GM18498 (cell line): Measurements from ENCODE around the gene ATG7.
A peak's percentile ranks its signal among the peaks of the same experiment; 100 is the strongest.
"Not testable (repeated sequence)": the region's sequence is repeated elsewhere in the genome, so short reads cannot be mapped to it uniquely, and the experiment has no call there.

Source experiments
- ATAC-seq: cut with Tn5 transposase; IDR thresholded peaks from one replicate; pipeline ENCODE4 v1.9.1; 2021; ENCODE audit warnings: mild to moderate bottlenecking, moderate library complexity; ENCODE audit not compliant: unreplicated experiment

The ATG7 gene

DNA sequence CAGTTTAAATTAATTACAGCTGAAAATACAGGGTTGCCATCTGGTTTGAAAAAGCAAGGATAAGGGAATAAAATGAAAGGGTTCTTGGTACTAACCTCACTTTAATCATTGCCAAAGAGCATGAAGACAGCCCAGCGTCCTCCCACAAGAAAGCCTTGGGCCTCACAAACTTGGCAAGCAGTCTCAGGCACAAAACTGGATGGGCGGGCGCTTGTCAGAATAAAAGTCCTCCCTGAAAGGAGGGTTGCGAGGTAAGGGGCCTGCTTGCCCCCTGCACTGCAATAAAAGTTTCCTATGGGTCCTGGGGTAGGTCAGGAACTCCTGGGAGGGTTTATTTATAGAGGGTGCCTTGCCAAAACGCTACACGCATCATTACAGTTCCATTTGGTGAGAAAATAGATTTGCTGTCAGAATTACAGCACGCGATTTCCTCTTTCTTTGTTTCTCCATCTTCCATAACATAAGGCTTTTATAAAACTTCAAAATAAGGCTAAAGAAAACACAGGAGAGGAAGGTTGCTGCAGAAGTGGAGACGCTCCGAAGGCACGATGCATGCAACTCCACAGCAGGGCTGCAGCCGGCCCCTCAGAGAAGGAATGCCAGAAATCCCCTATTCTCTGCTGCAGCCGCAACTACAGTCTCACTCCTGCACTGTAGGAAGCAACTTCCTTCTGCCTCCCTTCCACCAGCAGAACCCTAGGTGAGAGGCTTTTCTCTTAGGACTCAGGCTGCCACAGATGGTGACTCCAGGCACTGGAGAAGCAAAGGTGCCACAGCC is 310.2 kb downstream of the ATG7 start:
- no peak for ATAC-seq

GRCh38 chr3:11583235-11583634 is 311.0 kb downstream of the ATG7 start:
- no peak for ATAC-seq

DNA sequence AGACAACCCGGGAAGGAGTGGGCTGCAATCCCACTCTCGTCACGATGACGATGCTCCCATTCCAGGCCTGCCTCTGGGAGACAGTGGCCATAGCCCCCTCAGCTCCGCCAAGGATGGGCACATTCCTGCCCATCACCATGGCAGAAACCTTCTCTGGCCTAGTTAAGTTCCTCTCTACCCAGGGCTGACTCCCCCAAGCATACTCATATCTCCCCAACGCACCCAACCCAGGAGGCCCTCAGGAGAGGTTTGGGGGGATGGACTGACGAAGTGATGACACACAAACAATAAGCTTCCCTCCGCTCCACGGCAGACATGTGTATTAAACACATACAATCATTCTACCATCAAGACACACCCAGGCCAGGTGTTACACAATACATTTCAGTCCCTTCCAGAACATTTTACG is 311.4 kb downstream of the ATG7 start:
- no peak for ATAC-seq

DNA sequence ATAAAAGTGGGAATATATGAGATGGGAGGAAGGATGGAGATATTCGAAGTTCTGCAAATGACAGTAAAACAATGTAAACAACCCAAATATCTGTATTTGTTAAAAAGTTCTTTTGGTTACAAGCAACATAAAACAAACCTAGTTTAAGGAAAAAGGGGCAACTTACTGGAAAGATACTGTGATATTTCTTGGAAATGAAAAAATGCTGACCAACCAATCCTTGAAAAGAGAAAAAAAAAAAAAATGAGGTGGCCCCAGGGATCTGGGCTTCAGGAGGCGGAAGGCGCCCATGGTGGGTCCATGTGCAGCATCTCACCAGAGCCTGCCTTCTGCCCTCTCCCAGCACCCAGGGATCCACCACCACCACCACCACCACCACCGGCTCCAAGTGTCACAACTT is 312.4 kb downstream of the ATG7 start:
- ATAC-seq = no peak

- no peak for ATAC-seq
Observed at GRCh38 chr3:11587766-11588165, 315.6 kb downstream of the ATG7 start.

GRCh38 chr3:11588338-11588737 is 316.1 kb downstream of the ATG7 start:
- ATAC-seq = no peak

DNA sequence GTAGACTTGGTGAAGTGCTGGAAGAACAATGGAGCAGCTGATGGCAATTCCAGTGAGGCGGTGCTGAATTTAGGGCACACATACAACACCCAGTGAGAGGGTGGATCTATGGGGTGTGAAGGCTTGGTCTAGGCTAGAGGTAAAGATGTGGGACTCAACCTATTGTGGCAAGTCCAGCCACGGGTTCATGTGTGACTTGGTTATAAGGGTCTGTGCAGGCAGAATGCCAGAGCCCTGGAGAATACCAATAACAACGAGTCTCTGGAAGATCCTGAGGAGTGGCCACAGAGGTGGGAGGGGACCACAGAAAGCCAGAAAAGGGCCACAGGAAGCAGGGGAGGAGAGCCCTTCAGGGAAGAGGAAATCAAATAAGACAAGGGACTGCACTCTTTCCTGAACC is 316.6 kb downstream of the ATG7 start:
- no peak for ATAC-seq

DNA sequence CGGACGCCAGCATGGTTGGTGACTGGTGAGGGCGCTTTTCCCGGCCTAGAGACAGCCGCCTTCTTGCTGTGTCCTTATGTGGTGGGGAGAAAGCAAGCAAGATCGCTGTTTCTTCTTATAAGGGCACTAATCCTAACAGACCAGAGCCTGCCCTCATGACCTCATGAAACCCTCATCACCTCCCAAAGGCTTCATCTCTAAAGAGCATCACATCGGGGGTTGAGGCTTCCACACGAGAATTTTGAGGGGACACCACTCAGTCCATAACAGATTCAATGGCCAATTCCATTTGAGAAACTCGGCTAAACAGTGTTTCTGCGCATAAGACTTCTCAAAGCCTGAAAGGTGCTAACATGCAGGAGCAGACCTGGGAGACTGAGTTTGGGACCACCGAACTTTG is 317.5 kb downstream of the ATG7 start:
- ATAC-seq = no peak

GRCh38 chr3:11591002-11591355 is 318.8 kb downstream of the ATG7 start:
- no peak for ATAC-seq

DNA sequence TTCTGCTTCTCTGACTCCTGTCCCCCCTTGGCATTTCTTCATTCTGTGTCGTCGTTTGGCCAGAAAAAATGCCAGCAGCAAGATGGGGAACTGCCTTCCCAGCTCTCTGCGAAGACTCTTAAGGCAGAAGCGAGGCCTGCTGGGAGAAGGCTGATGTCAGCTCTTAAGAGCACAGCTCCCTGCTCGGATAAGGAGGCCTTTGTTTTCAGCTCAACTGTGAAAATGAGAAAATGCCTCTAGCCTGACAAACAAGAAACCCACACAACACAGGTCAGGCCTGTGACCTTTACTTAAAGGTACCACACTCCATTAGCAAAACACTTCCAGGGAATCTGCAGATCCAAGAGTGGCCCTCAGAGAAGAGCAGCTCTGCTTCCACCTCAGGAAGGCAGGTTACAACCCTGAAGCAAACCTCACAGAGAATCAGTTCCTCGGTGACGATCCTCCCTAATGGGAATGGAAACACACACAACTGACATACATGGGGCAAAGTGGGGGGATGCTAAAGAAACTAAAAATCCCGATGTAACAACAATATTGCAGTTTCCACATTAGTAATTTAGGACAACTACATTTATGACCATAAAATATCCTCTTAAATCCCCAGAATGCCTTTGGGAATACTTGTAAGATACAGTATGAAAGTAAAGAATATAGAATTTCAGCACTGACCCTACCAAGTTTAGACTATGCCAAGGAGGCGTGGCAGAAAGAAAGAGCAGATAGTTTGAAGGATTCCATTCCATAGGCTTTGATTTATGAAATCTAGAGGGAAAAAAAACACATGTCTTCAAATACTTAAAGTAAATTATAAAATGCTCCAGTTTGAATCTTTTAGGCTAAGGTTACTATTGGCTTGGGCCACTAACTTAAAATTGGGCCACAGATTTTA is 319.4 kb downstream of the ATG7 start:
- no peak for ATAC-seq

GRCh38 chr3:11592445-11593298 is 320.5 kb downstream of the ATG7 start:
- no peak for ATAC-seq

DNA sequence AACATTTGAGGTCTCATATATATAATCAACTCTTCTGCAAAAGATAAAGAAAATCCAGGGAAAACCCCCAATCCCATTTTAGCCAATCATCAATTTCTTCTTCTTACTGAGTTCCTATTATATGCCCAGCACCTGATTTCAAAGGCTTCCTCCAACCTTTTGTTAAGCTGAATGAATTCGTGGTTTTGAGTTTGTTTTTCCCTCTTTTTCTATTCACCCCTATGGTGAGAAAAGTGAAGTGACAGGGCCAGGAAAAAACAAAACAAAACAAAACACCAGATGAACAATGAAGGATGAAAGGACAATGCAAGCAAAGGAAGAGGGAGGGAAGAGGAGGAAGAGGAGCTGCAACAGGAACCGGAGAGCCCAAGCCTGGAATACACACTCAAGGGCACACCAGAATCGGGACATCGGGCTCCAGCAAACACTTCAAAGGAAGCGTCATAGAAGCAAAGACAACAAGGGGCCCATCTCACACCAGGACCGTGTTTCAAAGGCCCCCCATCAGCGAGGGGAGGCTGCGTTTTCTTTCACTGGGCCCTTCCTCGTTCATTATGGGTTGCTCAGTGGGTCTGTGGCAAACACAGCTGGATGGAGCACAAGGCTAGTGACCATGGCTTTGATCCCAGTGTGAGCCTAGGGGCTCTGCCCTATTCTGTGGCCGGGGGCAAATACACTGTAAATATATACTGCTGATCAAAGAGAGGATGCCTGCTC is 321.3 kb downstream of the ATG7 start:
- ATAC-seq = no peak

- ATAC-seq = not testable (repeated sequence)
Observed at GRCh38 chr3:11595024-11595423, 322.8 kb downstream of the ATG7 start.

- no peak for ATAC-seq
Observed at GRCh38 chr3:11596387-11596786, 324.2 kb downstream of the ATG7 start.

- no peak for ATAC-seq
Observed at GRCh38 chr3:11600501-11601282, 328.5 kb downstream of the ATG7 start.

GRCh38 chr3:11601446-11602238 is 329.4 kb downstream of the ATG7 start:
- peak; percentile 94 for ATAC-seq

DNA sequence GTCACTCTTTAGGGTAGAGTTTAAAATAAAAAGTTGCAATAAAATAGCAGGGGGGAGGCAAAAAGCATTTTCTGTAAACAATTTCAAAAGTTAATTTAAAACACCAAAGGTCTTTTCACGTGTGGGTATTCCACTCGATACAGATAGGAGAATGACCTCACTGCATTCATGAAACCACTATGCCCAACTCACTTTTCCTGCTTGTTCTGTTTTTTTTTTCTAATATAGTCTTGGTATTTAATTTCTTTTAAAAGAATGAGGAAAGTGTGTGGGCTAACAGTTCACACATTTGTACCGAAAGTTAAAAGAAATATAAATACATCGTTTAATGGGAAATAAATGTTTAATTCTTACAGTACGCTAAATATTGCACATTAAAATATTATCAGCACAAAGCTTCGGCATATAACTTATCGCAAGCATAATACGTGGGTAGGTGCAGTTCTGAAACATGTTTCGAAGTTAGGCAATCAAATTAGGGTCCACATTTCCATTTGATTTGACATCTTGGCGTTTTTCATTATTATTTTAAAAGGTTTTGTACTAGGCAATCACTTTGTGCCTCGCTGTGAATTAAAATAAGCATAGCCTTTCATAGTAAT is 330.1 kb downstream of the ATG7 start:
- ATAC-seq = no peak

- ATAC-seq = no peak
Observed at GRCh38 chr3:11602886-11603527, 330.8 kb downstream of the ATG7 start.
